ENCODE results near the gene SUN5. TPM values are rescaled to one million over a fixed set of nuclear protein-coding genes. Genes with fewer than 3 reads are reported as not detected.
A peak's percentile ranks its signal among the peaks of the same experiment; 100 is the strongest.

Gene SUN5
- total RNA-seq, 1 experiment from 2014 or later = not detected

DNA sequence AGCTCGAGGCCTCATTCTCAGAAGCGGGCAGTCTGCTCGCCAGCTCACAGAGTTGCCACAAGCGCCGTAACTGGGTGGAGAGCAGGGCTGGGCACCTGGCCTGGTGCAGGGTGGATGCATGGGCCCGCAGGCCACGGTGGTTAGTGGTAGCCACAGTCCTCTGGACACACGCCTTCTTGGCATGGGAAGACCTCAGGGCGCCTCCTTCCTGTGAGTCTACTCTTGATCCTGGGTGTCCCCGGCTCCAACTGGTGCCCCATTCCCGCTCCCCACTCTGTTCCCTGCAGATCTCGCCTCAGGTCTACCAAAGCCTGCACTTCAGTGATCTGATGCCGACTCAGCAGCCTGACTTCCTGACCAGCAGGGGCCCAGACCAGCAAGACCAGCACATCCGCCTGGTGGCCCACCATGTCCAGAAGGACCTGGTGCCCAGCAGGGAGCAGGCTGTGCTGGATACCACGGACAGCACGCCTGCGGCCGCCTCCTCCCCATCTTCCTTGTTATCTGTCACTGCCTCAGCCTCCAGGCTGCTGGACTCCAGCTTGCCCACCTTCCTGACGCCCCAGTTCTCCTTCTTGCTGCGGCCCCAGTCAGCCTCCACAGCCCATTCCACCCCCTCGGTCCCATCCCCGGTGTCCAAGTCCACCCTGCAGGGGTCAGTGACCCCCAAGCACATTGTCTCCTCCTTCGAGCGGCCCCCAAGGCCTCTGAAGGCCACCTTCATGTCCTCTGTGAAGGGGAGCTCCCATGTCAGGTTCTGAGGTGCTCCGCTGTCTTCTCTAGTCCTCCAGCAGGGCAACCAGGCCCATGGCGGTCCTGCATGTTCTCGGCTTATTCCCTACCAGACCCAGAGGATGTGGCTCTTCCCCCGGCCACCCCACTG, 43.1 kb downstream of the SUN5 start:
- H3K23ac ChIP-seq (ENCODE audit: insufficient read length, low read depth, low read length) = no peak overlapping the region
- no peak overlapping the region for H3K27ac ChIP-seq (ENCODE audit: insufficient read length, low read depth, low read length)
- H3K79me1 ChIP-seq (ENCODE audit: insufficient read depth, low read depth, low read length, poor library complexity, severe bottlenecking) = no peaks in the 10 kb centered on the region
- no peak overlapping the region for H3K56ac ChIP-seq (ENCODE audit: insufficient read length, low read depth, low read length)
- H2BK120ac ChIP-seq (ENCODE audit: low read depth, low read length, poor library complexity, severe bottlenecking) = no peak overlapping the region
- no peak overlapping the region for H3K14ac ChIP-seq (ENCODE audit: insufficient read depth, low read length)
- no peak for DNase-seq
- H3K27me3 ChIP-seq (ENCODE audit: insufficient read depth, low read length) = no peaks in the 10 kb centered on the region
- no peak overlapping the region for H4K91ac ChIP-seq (ENCODE audit: insufficient read length, low read depth, low read length)
- Mint-ChIP-seq H3K9me3 (peaks cover 17 to 19% of the 10 kb centered on the region in 2 experiments), H3K36me3 (ENCODE audit: insufficient read depth in 1 of 3, low read depth in 3 of 3) (peaks cover 1 to 12% (median 7%) of the 10 kb centered on the region in 3 experiments; a peak in 4 of 7 replicates), H3K4me3 (no peak overlapping the region; a peak in 1 of 5 replicates), H3K27me3 (ENCODE audit: low read depth) (peaks cover 74% of the 10 kb centered on the region), H3K27ac (peak overlapping the region in 1 of 3 experiments; percentile 70; a peak in 2 of 7 replicates), H3K4me1 (peaks cover 7 to 8% of the 10 kb centered on the region in 2 experiments)
- no peak overlapping the region for H2AK5ac ChIP-seq (ENCODE audit: insufficient read length, low read length)
- H4K20me1 ChIP-seq (ENCODE audit: control insufficient read depth, insufficient read depth, insufficient read length) = no peaks in the 10 kb centered on the region
- no peak overlapping the region for H2AFZ ChIP-seq (ENCODE audit: low read length)
- H3K4me1 ChIP-seq (ENCODE audit: insufficient read depth, low read length) = no peaks in the 10 kb centered on the region
- no peaks in the 10 kb centered on the region for H3K79me2 ChIP-seq (ENCODE audit: insufficient read depth, low read length)
- no peak overlapping the region for H3K4ac ChIP-seq (ENCODE audit: low read depth, low read length)
- H3T11ph ChIP-seq (ENCODE audit: low read length) = no peak overlapping the region
- H3K4me2 ChIP-seq (ENCODE audit: insufficient read depth, insufficient read length, low read length) = no peak overlapping the region
- no peak overlapping the region for H2BK15ac ChIP-seq (ENCODE audit: low read depth, low read length)
- H4K5ac ChIP-seq (ENCODE audit: insufficient read length, low read depth, low read length) = no peak overlapping the region
- H2BK12ac ChIP-seq (ENCODE audit: insufficient read length, low read depth, low read length) = no peak overlapping the region
- no peaks in the 10 kb centered on the region for H3K23me2 ChIP-seq (ENCODE audit: insufficient read length, low read depth, low read length, poor library complexity, severe bottlenecking)
- TF ChIP-seq, protein P1, sequence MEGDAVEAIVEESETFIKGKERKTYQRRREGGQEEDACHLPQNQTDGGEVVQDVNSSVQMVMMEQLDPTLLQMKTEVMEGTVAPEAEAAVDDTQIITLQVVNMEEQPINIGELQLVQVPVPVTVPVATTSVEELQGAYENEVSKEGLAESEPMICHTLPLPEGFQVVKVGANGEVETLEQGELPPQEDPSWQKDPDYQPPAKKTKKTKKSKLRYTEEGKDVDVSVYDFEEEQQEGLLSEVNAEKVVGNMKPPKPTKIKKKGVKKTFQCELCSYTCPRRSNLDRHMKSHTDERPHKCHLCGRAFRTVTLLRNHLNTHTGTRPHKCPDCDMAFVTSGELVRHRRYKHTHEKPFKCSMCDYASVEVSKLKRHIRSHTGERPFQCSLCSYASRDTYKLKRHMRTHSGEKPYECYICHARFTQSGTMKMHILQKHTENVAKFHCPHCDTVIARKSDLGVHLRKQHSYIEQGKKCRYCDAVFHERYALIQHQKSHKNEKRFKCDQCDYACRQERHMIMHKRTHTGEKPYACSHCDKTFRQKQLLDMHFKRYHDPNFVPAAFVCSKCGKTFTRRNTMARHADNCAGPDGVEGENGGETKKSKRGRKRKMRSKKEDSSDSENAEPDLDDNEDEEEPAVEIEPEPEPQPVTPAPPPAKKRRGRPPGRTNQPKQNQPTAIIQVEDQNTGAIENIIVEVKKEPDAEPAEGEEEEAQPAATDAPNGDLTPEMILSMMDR (conservative IDR thresholded peaks at IDR 0.05) = no peak
- WGBS (ENCODE audit: extremely low coverage, insufficient read length, low lambda C conversion rate) = no CpG with 5 or more reads among the region's 28 CpGs
- H3K18ac ChIP-seq (ENCODE audit: insufficient read length, low read depth, low read length) = no peak overlapping the region
- no peak overlapping the region for H2BK5ac ChIP-seq (ENCODE audit: insufficient read length, low read length)
- H3K9ac ChIP-seq (ENCODE audit: extremely low read depth, insufficient read length, low read length) = no peak overlapping the region
- H4K8ac ChIP-seq (replicated peaks; ENCODE audit: insufficient read length, low read depth, low read length) = no peak overlapping the region
- H2BK20ac ChIP-seq (ENCODE audit: low read depth, low read length, poor library complexity, severe bottlenecking) = no peak overlapping the region
- H3K9me3 ChIP-seq (ENCODE audit: control insufficient read depth, low read depth, low read length) = no peaks in the 10 kb centered on the region
